Lung (tissue), 12 donors: ENCODE measurements around the gene TTF2. TPM values are rescaled to one million over a fixed set of nuclear protein-coding genes. Genes with fewer than 3 reads are reported as not detected.

Experiments
- ATAC-seq: fragments of 200-7000 bp; cut with Tn5 transposase; one replicate; pipeline ENCODE4 v1.9.1; 2020; ENCODE audit warnings: moderate number of reproducible peaks; ENCODE audit not compliant: insufficient read depth, low FRiP score
- DNase-seq, 3 donors: peaks; one replicate each; pipeline ENCODE4 v3.0.0-alpha.2; 2013 to 2017
- H3K27ac ChIP-seq, 2 donors: one replicate each; pipeline ENCODE4 v1.5.1; 2013; ENCODE audit warnings: mild to moderate bottlenecking in 2 of 2, moderate library complexity in 2 of 2, control low read depth in 1 of 2, inconsistent platforms in 1 of 2, low read depth in 1 of 2, low read length in 1 of 2
- H3K27me3 ChIP-seq, 3 donors: one replicate each; pipeline ENCODE4 v1.5.1; 2013; ENCODE audit warnings: low read length in 2 of 3; ENCODE audit not compliant: control insufficient read depth in 3 of 3, insufficient read depth in 3 of 3
- H3K36me3 ChIP-seq, 4 donors: one replicate each; pipeline ENCODE4 v1.5.1; 2013; ENCODE audit warnings: low read length in 4 of 4, mild to moderate bottlenecking in 1 of 4, moderate library complexity in 1 of 4; ENCODE audit not compliant: control insufficient read depth in 4 of 4, insufficient read depth in 4 of 4
- H3K4me1 ChIP-seq, 5 donors: one replicate each; pipeline ENCODE4 v1.5.1; 2013; ENCODE audit warnings: low read length in 5 of 5, mild to moderate bottlenecking in 2 of 5, moderate library complexity in 1 of 5; ENCODE audit not compliant: control insufficient read depth in 5 of 5, insufficient read depth in 5 of 5
- H3K4me3 ChIP-seq: one replicate; pipeline ENCODE4 v1.5.1; 2013; ENCODE audit warnings: mild to moderate bottlenecking, control low read depth, moderate library complexity
- H3K9ac ChIP-seq, 2 donors: one replicate each; pipeline ENCODE4 v1.5.1; 2013; ENCODE audit warnings: low read length in 2 of 2, control low read depth in 1 of 2; ENCODE audit not compliant: insufficient read depth in 1 of 2
- H3K9me3 ChIP-seq, 4 donors: one replicate each; pipeline ENCODE4 v1.5.1; 2013; ENCODE audit warnings: low read length in 3 of 4, mild to moderate bottlenecking in 1 of 4, moderate library complexity in 1 of 4; ENCODE audit not compliant: control insufficient read depth in 4 of 4, insufficient read depth in 3 of 4
- CTCF ChIP-seq: IDR thresholded peaks from 2 replicates; pipeline ENCODE4 v1.5.1; 2012; ENCODE audit warnings: mild to moderate bottlenecking; ENCODE audit errors: control extremely low read depth, extremely low read depth
- WGBS, 2 donors: extraction: QIAGEN DNeasy Blood & Tissue Kit; methylation state at CpG; one replicate each; pipeline ENCODE4 v1.1.7; 2013; 5-methylcytosine and 5-hydroxymethylcytosine counted together
- polyA plus RNA-seq, 2 donors: library from polyadenylated mRNA; stranded (reverse); fragments of 200-250 nt; gene quantifications; one replicate each; pipeline ENCODE4 v1.2.1, GENCODE V29; 2013
- total RNA-seq, 2 donors: library from RNA; depleted of rRNA in 1 of 2; stranded (reverse); fragments of >200 nt in 1 of 2; gene quantifications; one replicate each; pipeline ENCODE4 v1.2.1, GENCODE V29; 2014 to 2021
- donor health status: control.
- donor health status: control.
- donor health status: Bipolar disorder and iron deficiency.
- donor health status: healthy.
- donor health status: DM: yes; HTN: yes; CAD: no.

The TTF2 gene
- total and polyA plus RNA-seq, 4 donors = 3.9 to 21.0 (median 11.6) TPM

- Histone ChIP-seq H3K4me3 (no peak overlapping the region), H3K4me1 (no peaks in the 10 kb centered on the region), H3K36me3 (no peaks in the 10 kb centered on the region), H3K9me3 (no peaks in the 10 kb centered on the region), H3K27me3 (no peaks in the 10 kb centered on the region), H3K9ac (no peak overlapping the region), H3K27ac (no peak overlapping the region)
- 88 to 92% methylated on average over 2 of the region's 2 CpGs for WGBS, 2 donors
- DNase-seq = no peak
- no peak for TF ChIP-seq CTCF
- ATAC-seq = no peak
Observed at GRCh38 chr1:117142200-117142599, 82.1 kb downstream of the TTF2 start.

- H3K9ac ChIP-seq = no peak overlapping the region
- no peaks in the 10 kb centered on the region for H3K36me3 ChIP-seq
- peak in 1 of 3 donors; percentile 20 for DNase-seq
- no peaks in the 10 kb centered on the region for H3K9me3 ChIP-seq
- no peaks in the 10 kb centered on the region for H3K27me3 ChIP-seq
- TF ChIP-seq CTCF = no peak
- H3K27ac ChIP-seq = no peak overlapping the region
- no peaks in the 10 kb centered on the region for H3K4me1 ChIP-seq
- H3K4me3 ChIP-seq = no peak overlapping the region
- ATAC-seq = no peak
Observed at GRCh38 chr1:117143172-117143571, 83.0 kb downstream of the TTF2 start.

- Histone ChIP-seq H3K9ac (no peak overlapping the region), H3K4me1 (no peaks in the 10 kb centered on the region), H3K4me3 (no peak overlapping the region), H3K27me3 (no peaks in the 10 kb centered on the region), H3K27ac (no peak overlapping the region), H3K9me3 (no peaks in the 10 kb centered on the region), H3K36me3 (no peaks in the 10 kb centered on the region)
- TF ChIP-seq CTCF = no peak
- 89 to 92% methylated on average over 3 of the region's 3 CpGs for WGBS, 2 donors
- no peak for DNase-seq
- ATAC-seq = no peak
Observed at GRCh38 chr1:117143871-117144270, 83.7 kb downstream of the TTF2 start.

- H3K9ac ChIP-seq = no peak overlapping the region
- no peaks in the 10 kb centered on the region for H3K36me3 ChIP-seq
- WGBS, 2 donors = 86 to 93% methylated on average over 2 of the region's 2 CpGs
- no peak overlapping the region for H3K27ac ChIP-seq
- DNase-seq (no peak), ATAC-seq (no peak)
- no peak overlapping the region for H3K4me3 ChIP-seq
- no peaks in the 10 kb centered on the region for H3K9me3 ChIP-seq
- TF ChIP-seq CTCF = no peak
- H3K4me1 ChIP-seq = no peaks in the 10 kb centered on the region
- H3K27me3 ChIP-seq = no peaks in the 10 kb centered on the region
Observed at GRCh38 chr1:117146072-117146471, 85.9 kb downstream of the TTF2 start.
